ENCODE data around the gene SAPCD2.

Gene SAPCD2

DNA sequence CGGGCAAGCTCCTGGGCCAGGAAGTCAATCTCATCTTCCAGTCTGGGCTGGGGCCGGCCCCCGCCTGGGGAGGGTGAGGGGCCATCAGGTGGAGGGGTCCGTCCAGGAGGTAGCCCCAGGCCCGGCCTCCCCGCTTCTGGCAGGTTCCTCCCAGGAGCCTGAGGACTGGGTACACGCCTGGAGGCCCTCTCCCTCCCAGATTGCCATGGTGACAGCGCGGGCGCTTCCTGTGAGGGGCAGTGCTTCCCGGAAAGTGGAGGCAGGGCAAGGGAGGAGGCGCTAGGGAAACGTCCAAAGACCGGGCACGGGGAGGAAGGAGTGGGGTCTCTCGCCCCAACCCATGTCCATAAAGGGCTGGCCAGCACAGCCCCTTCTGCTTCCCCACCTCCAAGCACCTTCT is 29.2 kb downstream of the SAPCD2 start:
- no peaks in the 10 kb centered on the region for H3K36me3 Mint-ChIP-seq (ENCODE audit: low read depth)
- H3K4me1 Mint-ChIP-seq: no peaks in the 10 kb centered on the region
- TF ChIP-seq, protein P1, sequence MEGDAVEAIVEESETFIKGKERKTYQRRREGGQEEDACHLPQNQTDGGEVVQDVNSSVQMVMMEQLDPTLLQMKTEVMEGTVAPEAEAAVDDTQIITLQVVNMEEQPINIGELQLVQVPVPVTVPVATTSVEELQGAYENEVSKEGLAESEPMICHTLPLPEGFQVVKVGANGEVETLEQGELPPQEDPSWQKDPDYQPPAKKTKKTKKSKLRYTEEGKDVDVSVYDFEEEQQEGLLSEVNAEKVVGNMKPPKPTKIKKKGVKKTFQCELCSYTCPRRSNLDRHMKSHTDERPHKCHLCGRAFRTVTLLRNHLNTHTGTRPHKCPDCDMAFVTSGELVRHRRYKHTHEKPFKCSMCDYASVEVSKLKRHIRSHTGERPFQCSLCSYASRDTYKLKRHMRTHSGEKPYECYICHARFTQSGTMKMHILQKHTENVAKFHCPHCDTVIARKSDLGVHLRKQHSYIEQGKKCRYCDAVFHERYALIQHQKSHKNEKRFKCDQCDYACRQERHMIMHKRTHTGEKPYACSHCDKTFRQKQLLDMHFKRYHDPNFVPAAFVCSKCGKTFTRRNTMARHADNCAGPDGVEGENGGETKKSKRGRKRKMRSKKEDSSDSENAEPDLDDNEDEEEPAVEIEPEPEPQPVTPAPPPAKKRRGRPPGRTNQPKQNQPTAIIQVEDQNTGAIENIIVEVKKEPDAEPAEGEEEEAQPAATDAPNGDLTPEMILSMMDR (IDR thresholded peaks at IDR 0.05): no peak
- no peaks in the 10 kb centered on the region for H3K9me3 Mint-ChIP-seq
- no peak overlapping the region for H3K4me3 Mint-ChIP-seq
- no peak overlapping the region for H3K27ac Mint-ChIP-seq
- no peak for DNase-seq
- H3K27me3 Mint-ChIP-seq (ENCODE audit: low read depth, poor library complexity): peaks cover 35% of the 10 kb centered on the region

DNA sequence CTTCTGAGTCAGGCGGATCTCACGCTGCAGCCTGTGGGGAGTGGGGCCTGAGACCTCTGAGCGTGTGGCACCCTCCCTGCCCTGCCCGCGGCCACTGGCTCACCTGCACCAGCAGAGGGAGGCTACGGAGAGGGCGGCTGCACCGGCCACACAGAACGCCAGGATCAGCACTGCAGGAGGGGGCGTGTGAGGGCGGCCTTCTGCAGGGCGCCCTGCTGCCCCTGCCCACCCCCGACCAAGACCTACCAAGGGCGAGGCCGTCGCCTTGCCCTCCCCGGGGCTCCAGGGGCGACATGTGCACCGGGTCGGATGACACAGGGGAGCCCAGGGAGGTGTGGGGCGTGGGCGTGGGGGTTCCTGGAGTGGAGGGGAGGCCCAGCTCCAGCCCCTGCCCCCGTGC is 29.8 kb downstream of the SAPCD2 start:
- TF ChIP-seq, protein P1 (IDR thresholded peaks at IDR 0.05): no peak
- Mint-ChIP-seq H3K9me3 (no peaks in the 10 kb centered on the region), H3K4me1 (no peaks in the 10 kb centered on the region), H3K27me3 (ENCODE audit: low read depth, poor library complexity) (peaks cover 31% of the 10 kb centered on the region), H3K36me3 (ENCODE audit: low read depth) (no peaks in the 10 kb centered on the region), H3K4me3 (no peak overlapping the region), H3K27ac (no peak overlapping the region)
- DNase-seq: no peak

DNA sequence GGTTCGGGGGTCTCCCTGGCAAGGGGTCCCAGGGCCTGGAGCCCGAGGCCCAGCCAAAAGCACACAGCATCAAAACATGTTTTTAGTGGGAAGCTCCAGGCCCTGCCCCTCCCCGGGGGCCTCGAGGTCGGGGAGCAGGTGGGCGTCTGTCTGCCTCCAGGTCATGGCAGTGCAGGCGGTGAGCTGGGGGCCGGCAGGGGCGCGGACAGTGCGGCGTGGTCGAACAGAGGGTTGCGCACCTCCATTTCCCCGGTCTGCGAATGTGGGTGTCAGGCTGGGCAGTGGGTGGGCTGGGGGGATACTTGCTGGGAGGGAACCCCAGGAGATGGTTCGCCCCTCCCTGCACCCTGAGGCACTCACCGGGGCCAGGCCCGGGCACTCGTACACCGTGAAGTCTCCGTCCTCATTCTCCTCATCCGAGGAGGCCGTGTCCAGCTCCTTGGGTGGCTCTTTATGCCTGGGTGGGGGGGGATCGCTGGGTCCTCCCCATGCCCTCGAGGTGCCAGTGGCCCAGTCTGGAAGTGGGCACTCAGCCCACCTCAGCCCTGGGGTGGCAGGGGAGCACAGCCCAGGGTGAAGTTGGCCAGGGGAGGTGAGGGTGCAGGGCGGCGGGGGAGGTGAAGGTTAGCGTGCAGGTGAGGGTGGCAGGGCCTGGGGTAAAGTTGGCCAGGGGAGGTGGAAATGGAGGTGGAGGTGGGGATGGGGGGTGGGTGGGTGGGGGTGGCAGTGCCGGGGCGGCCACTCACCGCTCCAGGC is 30.6 kb downstream of the SAPCD2 start:
- TF ChIP-seq, protein P1 (IDR thresholded peaks at IDR 0.05): no peak
- no peak overlapping the region for H3K27ac Mint-ChIP-seq
- H3K9me3 Mint-ChIP-seq: no peaks in the 10 kb centered on the region
- no peak overlapping the region for H3K4me3 Mint-ChIP-seq
- H3K4me1 Mint-ChIP-seq: no peaks in the 10 kb centered on the region
- DNase-seq: no peak
- no peaks in the 10 kb centered on the region for H3K36me3 Mint-ChIP-seq (ENCODE audit: low read depth)
- H3K27me3 Mint-ChIP-seq (ENCODE audit: low read depth, poor library complexity): peaks cover 27% of the 10 kb centered on the region

DNA sequence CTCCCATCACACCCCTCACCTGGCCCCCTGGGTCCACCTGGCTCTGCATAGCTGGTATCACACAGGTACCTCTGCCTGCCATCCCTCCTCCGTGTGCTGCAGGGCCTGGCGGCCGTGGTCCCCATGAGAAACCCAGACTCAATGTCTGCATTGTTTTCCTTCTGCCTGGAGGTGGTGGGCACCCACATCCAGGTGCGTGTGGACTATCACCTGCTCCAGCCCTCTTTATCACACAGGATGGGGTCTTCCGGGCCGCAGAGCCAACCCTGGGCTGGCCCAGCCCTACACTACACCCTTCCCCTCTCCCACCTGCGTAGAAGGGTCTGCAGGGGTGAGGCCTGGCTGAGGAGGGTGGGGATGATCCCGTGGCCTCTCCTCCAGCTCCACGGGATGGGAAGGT is 31.4 kb downstream of the SAPCD2 start:
- Mint-ChIP-seq H3K27ac (no peak overlapping the region), H3K4me1 (no peaks in the 10 kb centered on the region), H3K9me3 (no peaks in the 10 kb centered on the region), H3K4me3 (no peak overlapping the region), H3K27me3 (ENCODE audit: low read depth, poor library complexity) (peaks cover 18% of the 10 kb centered on the region), H3K36me3 (ENCODE audit: low read depth) (no peaks in the 10 kb centered on the region)
- DNase-seq: no peak
- TF ChIP-seq, protein P1 (IDR thresholded peaks at IDR 0.05): no peak

DNA sequence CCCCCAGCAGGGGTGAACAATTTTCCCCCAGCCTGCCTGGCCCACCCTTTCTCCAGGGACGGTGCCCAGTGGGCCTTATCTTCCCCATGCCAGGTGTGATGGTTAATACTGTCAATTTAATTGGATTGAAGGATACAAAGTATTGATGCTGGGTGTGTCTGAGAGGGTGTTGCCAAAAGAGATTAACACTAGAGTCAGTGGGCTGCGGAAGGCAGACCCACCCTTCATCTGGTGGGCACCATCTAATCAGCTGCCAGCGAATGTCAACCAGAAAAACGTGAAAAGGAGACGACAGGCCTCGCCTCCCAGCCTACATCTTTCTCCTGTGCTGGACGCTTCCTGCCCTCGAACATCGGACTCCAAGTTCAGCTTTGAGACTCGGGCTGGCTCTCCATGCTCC is 32.9 kb downstream of the SAPCD2 start:
- H3K4me1 Mint-ChIP-seq: no peaks in the 10 kb centered on the region
- DNase-seq: no peak
- no peaks in the 10 kb centered on the region for H3K36me3 Mint-ChIP-seq (ENCODE audit: low read depth)
- H3K27me3 Mint-ChIP-seq (ENCODE audit: low read depth, poor library complexity): peaks cover 10% of the 10 kb centered on the region
- H3K27ac Mint-ChIP-seq: no peak overlapping the region
- no peaks in the 10 kb centered on the region for H3K9me3 Mint-ChIP-seq
- TF ChIP-seq, protein P1 (IDR thresholded peaks at IDR 0.05): no peak
- no peak overlapping the region for H3K4me3 Mint-ChIP-seq

DNA sequence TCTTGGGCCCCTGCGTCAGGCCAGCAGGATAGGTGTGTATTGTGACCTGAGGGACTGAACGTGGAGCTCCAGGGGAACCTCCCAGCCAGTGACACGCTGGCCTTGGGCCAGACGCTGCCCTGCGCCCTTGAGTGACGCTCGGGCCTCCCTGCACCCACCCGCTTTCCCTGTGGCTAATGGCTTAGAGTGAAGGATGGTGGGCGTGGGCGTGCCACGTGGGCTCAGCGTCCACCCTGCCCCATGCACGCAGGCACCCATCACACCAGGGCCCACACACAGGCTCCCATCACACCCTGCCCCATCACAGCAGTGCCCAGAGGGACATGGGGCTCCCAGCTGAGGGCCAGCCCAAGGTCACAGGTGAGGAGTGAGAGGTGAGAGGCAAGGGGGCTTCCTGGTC is 33.3 kb downstream of the SAPCD2 start:
- no peaks in the 10 kb centered on the region for H3K9me3 Mint-ChIP-seq
- DNase-seq: no peak
- H3K27ac Mint-ChIP-seq: no peak overlapping the region
- no peak overlapping the region for H3K4me3 Mint-ChIP-seq
- peaks cover 8% of the 10 kb centered on the region for H3K27me3 Mint-ChIP-seq (ENCODE audit: low read depth, poor library complexity)
- H3K36me3 Mint-ChIP-seq (ENCODE audit: low read depth): no peaks in the 10 kb centered on the region
- no peaks in the 10 kb centered on the region for H3K4me1 Mint-ChIP-seq
- TF ChIP-seq, protein P1 (IDR thresholded peaks at IDR 0.05): no peak
